SK-N-SH (cell line): ENCODE results near the gene TRNT1.

Experiments
- CTCF ChIP-seq: fragments of 200-600 bp; sonication (generic); IDR thresholded peaks from 2 replicates; pipeline ENCODE4 v1.6.1; 2017; ENCODE audit warnings: antibody characterized with exemption, mild to moderate bottlenecking, moderate library complexity
- ELF1 ChIP-seq: IDR thresholded peaks from 2 replicates; pipeline ENCODE4 v1.4.0; 2012
- IRF3 ChIP-seq: fragments of 150-350 bp; IDR thresholded peaks from 2 replicates; pipeline ENCODE4 v1.6.1; 2016; ENCODE audit warnings: mild to moderate bottlenecking, low read depth, low read length
- JUND ChIP-seq: IDR thresholded peaks from 2 replicates; pipeline ENCODE4 v1.4.0; 2012
- POLR2AphosphoS5 ChIP-seq: IDR thresholded peaks from 2 replicates; pipeline ENCODE4 v1.6.1; 2012; ENCODE audit warnings: low read depth, low read length
- RAD21 ChIP-seq: IDR thresholded peaks from 2 replicates; pipeline ENCODE4 v1.6.1; 2012; ENCODE audit warnings: mild to moderate bottlenecking, low read length
- SIN3A ChIP-seq: IDR thresholded peaks from 2 replicates; pipeline ENCODE4 v1.6.1; 2012; ENCODE audit warnings: low read depth, mild to moderate bottlenecking, low read length, moderate library complexity, borderline replicate concordance
- TEAD4 ChIP-seq: IDR thresholded peaks from 2 replicates; pipeline ENCODE4 v1.4.0; 2012; ENCODE audit warnings: mild to moderate bottlenecking, borderline replicate concordance; ENCODE audit not compliant: insufficient read depth
- YY1 ChIP-seq: IDR thresholded peaks from 2 replicates; pipeline ENCODE4 v1.4.0; 2012; ENCODE audit warnings: low read depth, mild to moderate bottlenecking
- TF ChIP-seq, protein P1 (sequence below): fragments of 150-350 bp; IDR thresholded peaks from 2 replicates; pipeline ENCODE4 v1.6.1; 2017; ENCODE audit warnings: antibody characterized with exemption, low read length, low read depth, borderline replicate concordance
- TF ChIP-seq, protein P2 (sequence below): IDR thresholded peaks from 2 replicates; pipeline ENCODE4 v1.4.0; 2012; ENCODE audit warnings: low read depth, borderline replicate concordance

- no peak for TF ChIP-seq CTCF
- TF ChIP-seq IRF3 = no peak
- TF ChIP-seq, protein P1, sequence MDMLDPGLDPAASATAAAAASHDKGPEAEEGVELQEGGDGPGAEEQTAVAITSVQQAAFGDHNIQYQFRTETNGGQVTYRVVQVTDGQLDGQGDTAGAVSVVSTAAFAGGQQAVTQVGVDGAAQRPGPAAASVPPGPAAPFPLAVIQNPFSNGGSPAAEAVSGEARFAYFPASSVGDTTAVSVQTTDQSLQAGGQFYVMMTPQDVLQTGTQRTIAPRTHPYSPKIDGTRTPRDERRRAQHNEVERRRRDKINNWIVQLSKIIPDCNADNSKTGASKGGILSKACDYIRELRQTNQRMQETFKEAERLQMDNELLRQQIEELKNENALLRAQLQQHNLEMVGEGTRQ = no peak
- TF ChIP-seq YY1 = no peak
- TF ChIP-seq POLR2AphosphoS5 = no peak
- no peak for TF ChIP-seq RAD21
- no peak for TF ChIP-seq ELF1
- TF ChIP-seq, protein P2, sequence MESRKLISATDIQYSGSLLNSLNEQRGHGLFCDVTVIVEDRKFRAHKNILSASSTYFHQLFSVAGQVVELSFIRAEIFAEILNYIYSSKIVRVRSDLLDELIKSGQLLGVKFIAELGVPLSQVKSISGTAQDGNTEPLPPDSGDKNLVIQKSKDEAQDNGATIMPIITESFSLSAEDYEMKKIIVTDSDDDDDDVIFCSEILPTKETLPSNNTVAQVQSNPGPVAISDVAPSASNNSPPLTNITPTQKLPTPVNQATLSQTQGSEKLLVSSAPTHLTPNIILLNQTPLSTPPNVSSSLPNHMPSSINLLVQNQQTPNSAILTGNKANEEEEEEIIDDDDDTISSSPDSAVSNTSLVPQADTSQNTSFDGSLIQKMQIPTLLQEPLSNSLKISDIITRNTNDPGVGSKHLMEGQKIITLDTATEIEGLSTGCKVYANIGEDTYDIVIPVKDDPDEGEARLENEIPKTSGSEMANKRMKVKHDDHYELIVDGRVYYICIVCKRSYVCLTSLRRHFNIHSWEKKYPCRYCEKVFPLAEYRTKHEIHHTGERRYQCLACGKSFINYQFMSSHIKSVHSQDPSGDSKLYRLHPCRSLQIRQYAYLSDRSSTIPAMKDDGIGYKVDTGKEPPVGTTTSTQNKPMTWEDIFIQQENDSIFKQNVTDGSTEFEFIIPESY = no peak
- TF ChIP-seq SIN3A = no peak
- no peak for TF ChIP-seq JUND
- no peak for TF ChIP-seq TEAD4
Observed at GRCh38 chr3:3125977-3126376, 763 bp upstream of the TRNT1 start.
